Aorta (tissue), 5 donors: ENCODE measurements around the gene ZNF616. TPM values are rescaled to one million over a fixed set of nuclear protein-coding genes. Genes with fewer than 3 reads are reported as not detected.

Experiments used
- ATAC-seq: fragments of 200-7000 bp; cut with Tn5 transposase; one replicate; pipeline ENCODE4 v1.9.1; 2022; ENCODE audit warnings: moderate library complexity; ENCODE audit not compliant: low FRiP score
- DNase-seq, 2 donors: peaks; one replicate each; pipeline ENCODE4 v3.0.0-alpha.2; 2020
- H3K27ac ChIP-seq, 2 donors: one replicate each; pipeline ENCODE4 v1.5.1; 2013; ENCODE audit warnings: low read length in 2 of 2, mild to moderate bottlenecking in 2 of 2, moderate library complexity in 2 of 2, control low read depth in 1 of 2, inconsistent platforms in 1 of 2, low read depth in 1 of 2
- H3K27me3 ChIP-seq, 2 donors: one replicate each; pipeline ENCODE4 v1.6.1; 2013; ENCODE audit warnings: control low read depth in 1 of 2, low read length in 1 of 2, mild to moderate bottlenecking in 1 of 2, moderate library complexity in 1 of 2; ENCODE audit not compliant: insufficient read depth in 2 of 2, control insufficient read depth in 1 of 2
- H3K36me3 ChIP-seq, 2 donors: one replicate each; pipeline ENCODE4 v1.6.1; 2013; ENCODE audit warnings: control low read depth in 1 of 2, low read length in 1 of 2, mild to moderate bottlenecking in 1 of 2; ENCODE audit not compliant: insufficient read depth in 2 of 2, control insufficient read depth in 1 of 2
- H3K4me1 ChIP-seq, 2 donors: one replicate each; pipeline ENCODE4 v1.6.1; 2013; ENCODE audit warnings: low read length in 2 of 2, control low read depth in 1 of 2, mild to moderate bottlenecking in 1 of 2, moderate library complexity in 1 of 2; ENCODE audit not compliant: insufficient read depth in 2 of 2, control insufficient read depth in 1 of 2
- H3K4me3 ChIP-seq, 2 donors: one replicate each; pipeline ENCODE4 v1.5.1; 2013; ENCODE audit warnings: low read length in 2 of 2, control low read depth in 1 of 2, mild to moderate bottlenecking in 1 of 2
- H3K9me3 ChIP-seq: one replicate; pipeline ENCODE4 v1.6.1; 2013; ENCODE audit warnings: mild to moderate bottlenecking, low read length; ENCODE audit not compliant: control insufficient read depth
- WGBS, 2 donors: extraction: QIAGEN DNeasy Blood & Tissue Kit; methylation state at CpG; one replicate each; pipeline ENCODE4 v1.1.7; 2013; 5-methylcytosine and 5-hydroxymethylcytosine counted together
- intact Hi-C, 2 donors: fragments of 100-400 bp; cut with DNase I; formaldehyde crosslinking; loops; one replicate each; pipeline versions ENCODE4 v1.14.2 to v1.15.0; 2022
- polyA plus RNA-seq, 2 donors: library from polyadenylated mRNA; stranded (reverse); fragments of 200-250 nt; gene quantifications; one replicate each; pipeline ENCODE4 v1.2.3, GENCODE V29; 2013
- total RNA-seq, 2 donors: library from RNA; stranded (reverse); fragmentation: NEBNext Ultra II Directional; extraction: Animal tissue kit (Norgen Biotek cat#: 25700); gene quantifications; one replicate each; pipeline ENCODE4 v1.2.1, GENCODE V29; 2021
- donor health status: healthy with polysubstance abuse.
- donor health status: Bipolar disorder and iron deficiency.
- donor health status: DM: no; HTN: no; CAD: no.
- donor health status: DM: no; HTN: no; CAD: no.
- donor health status: DM: yes; HTN: yes; CAD: no.

Gene ZNF616
- total and polyA plus RNA-seq, 4 donors: 0.88 to 11.0 (median 5.1) TPM

- peaks cover 2 to 5% of the 10 kb centered on the region in 2 donors for H3K4me1 ChIP-seq
- intact Hi-C loops: no loop called here
- 0 to 1% methylated on average over 59 of the region's 59 CpGs for WGBS, 2 donors
- peaks cover 7% of the 10 kb centered on the region for H3K9me3 ChIP-seq
- H3K27me3 ChIP-seq: no peaks in the 10 kb centered on the region
- H3K4me3 ChIP-seq: peak within 1 kb of the TSS; percentile 88 to 99
- no peaks in the 10 kb centered on the region for H3K36me3 ChIP-seq
- peak; percentile 97 to 99 for DNase-seq
- H3K27ac ChIP-seq: peak within 1 kb of the TSS in 1 of 2 donors; percentile 31
- ATAC-seq: peak; percentile 100
Observed at GRCh38 chr19:52095172-52096014, 44.3 kb downstream of the ZNF616 start, which contains the start of gene ZNF841. Gene ZNF841, minus strand, starts transcription at chr19:52095765. Its CDS starts 10,964 bp downstream, at chr19:52084801.

GRCh38 chr19:52094526-52095130 is 45.1 kb downstream of the ZNF616 start:
- Histone ChIP-seq H3K9me3 (peaks cover 7% of the 10 kb centered on the region), H3K27me3 (no peaks in the 10 kb centered on the region), H3K4me3 (peak overlapping the region; percentile 88 to 99), H3K27ac (no peak overlapping the region), H3K4me1 (peaks cover 2 to 5% of the 10 kb centered on the region in 2 donors), H3K36me3 (no peaks in the 10 kb centered on the region)
- WGBS, 2 donors: 0 to 2% methylated on average over 12 of the region's 12 CpGs
- ATAC-seq (no peak), DNase-seq (no peak)
- intact Hi-C loops: no loop called here

- Histone ChIP-seq H3K4me3 (no peak overlapping the region), H3K36me3 (peaks cover 8 to 18% of the 10 kb centered on the region in 2 donors), H3K27ac (no peak overlapping the region), H3K4me1 (no peaks in the 10 kb centered on the region), H3K9me3 (no peaks in the 10 kb centered on the region), H3K27me3 (no peaks in the 10 kb centered on the region)
- DNase-seq (no peak), ATAC-seq (no peak)
- intact Hi-C loops: no loop called here
Observed at GRCh38 chr19:52086481-52086880, 53.3 kb downstream of the ZNF616 start.

GRCh38 chr19:52070496-52070895 is 69.2 kb downstream of the ZNF616 start:
- Histone ChIP-seq H3K36me3 (peaks cover 30 to 52% of the 10 kb centered on the region in 2 donors), H3K27me3 (no peaks in the 10 kb centered on the region), H3K27ac (no peak overlapping the region), H3K4me3 (no peak overlapping the region), H3K4me1 (no peaks in the 10 kb centered on the region), H3K9me3 (peaks cover 34% of the 10 kb centered on the region)
- 95 to 97% methylated on average over 5 of the region's 5 CpGs for WGBS, 2 donors
- ATAC-seq: no peak
- DNase-seq: no peak
- intact Hi-C loops: no loop called here

- intact Hi-C loops: no loop called here
- Histone ChIP-seq H3K36me3 (peaks cover 29 to 50% of the 10 kb centered on the region in 2 donors), H3K27me3 (no peaks in the 10 kb centered on the region), H3K4me1 (no peaks in the 10 kb centered on the region), H3K4me3 (peak overlapping the region in 1 of 2 donors; percentile 10), H3K27ac (no peak overlapping the region), H3K9me3 (peaks cover 36% of the 10 kb centered on the region)
- no peak for DNase-seq
- ATAC-seq: no peak
- 84 to 88% methylated on average over 2 of the region's 2 CpGs for WGBS, 2 donors
Observed at GRCh38 chr19:52069653-52070052, 70.1 kb downstream of the ZNF616 start.

GRCh38 chr19:52066258-52066863 is 73.4 kb downstream of the ZNF616 start:
- Histone ChIP-seq H3K4me3 (peak overlapping the region in 1 of 2 donors; percentile 44), H3K36me3 (peaks cover 29 to 56% of the 10 kb centered on the region in 2 donors), H3K27ac (no peak overlapping the region), H3K9me3 (peaks cover 34% of the 10 kb centered on the region), H3K27me3 (no peaks in the 10 kb centered on the region), H3K4me1 (no peaks in the 10 kb centered on the region)
- no peak for ATAC-seq
- intact Hi-C loops: no loop called here
- WGBS, 2 donors: 98 to 99% methylated on average over 6 of the region's 6 CpGs
- DNase-seq: no peak

GRCh38 chr19:52065399-52065798 is 74.3 kb downstream of the ZNF616 start:
- Histone ChIP-seq H3K27ac (no peak overlapping the region), H3K36me3 (peaks cover 25 to 50% of the 10 kb centered on the region in 2 donors), H3K4me3 (peak overlapping the region in 1 of 2 donors; percentile 44), H3K9me3 (peaks cover 30% of the 10 kb centered on the region), H3K27me3 (no peaks in the 10 kb centered on the region), H3K4me1 (no peaks in the 10 kb centered on the region)
- DNase-seq: no peak
- intact Hi-C loops: no loop called here
- ATAC-seq: no peak
- WGBS, 2 donors: 99% methylated on average over 6 of the region's 6 CpGs
